PFSK-1 (cell line): Measurements from ENCODE around the gene HDHD5.

ENCODE experiments used
- POLR2AphosphoS5 ChIP-seq: IDR thresholded peaks from 2 replicates; pipeline ENCODE4 v1.6.1; 2012; ENCODE audit warnings: low read depth, mild to moderate bottlenecking, control low read depth, low read length, moderate library complexity
- SIN3A ChIP-seq: IDR thresholded peaks from 2 replicates; pipeline ENCODE4 v1.6.1; 2012; ENCODE audit warnings: mild to moderate bottlenecking, low read length, moderate library complexity, borderline replicate concordance; ENCODE audit not compliant: insufficient read depth
- TAF1 ChIP-seq: IDR thresholded peaks from 2 replicates; pipeline ENCODE4 v1.6.1; 2012; ENCODE audit warnings: low read length, control low read depth, borderline replicate concordance; ENCODE audit not compliant: insufficient read depth

DNA sequence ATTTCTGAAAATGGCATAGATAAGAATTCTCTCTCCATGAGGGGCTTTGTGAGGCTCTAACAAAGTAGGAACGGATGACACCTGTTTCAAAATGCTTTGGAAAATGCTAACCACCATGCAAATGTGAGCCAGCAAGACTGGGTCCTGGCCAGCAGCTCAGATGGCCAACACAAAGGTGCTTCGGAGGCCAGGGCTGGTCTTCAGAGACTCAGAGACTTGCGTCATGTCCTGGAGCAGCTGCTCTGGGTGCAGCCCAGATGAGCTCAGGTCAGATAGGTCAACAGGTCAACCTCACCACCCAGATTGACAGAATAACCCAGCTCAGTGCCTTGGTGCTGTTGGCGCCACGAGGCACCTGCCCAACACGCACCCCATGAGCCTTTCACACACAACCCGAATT, 25.9 kb downstream of the HDHD5 start:
- no peak for TF ChIP-seq POLR2AphosphoS5
- TF ChIP-seq TAF1: no peak
- TF ChIP-seq SIN3A: no peak
